OCI-LY3 (cell line): ENCODE results near the gene KIF6.

Experiments
- EZH2phosphoT487 ChIP-seq: fragments of 200-600 bp; shearing (Covaris generic); IDR thresholded peaks from 2 replicates; pipeline ENCODE4 v1.6.1; 2018; ENCODE audit warnings: antibody characterized with exemption, mixed run types, low read depth
- TF ChIP-seq, protein P1 (sequence below): fragments of 200-600, 300-600 bp; sonication (generic); IDR thresholded peaks from 2 replicates; pipeline ENCODE4 v1.5.1; 2014; ENCODE audit warnings: antibody characterized with exemption, low read length, low read depth

DNA sequence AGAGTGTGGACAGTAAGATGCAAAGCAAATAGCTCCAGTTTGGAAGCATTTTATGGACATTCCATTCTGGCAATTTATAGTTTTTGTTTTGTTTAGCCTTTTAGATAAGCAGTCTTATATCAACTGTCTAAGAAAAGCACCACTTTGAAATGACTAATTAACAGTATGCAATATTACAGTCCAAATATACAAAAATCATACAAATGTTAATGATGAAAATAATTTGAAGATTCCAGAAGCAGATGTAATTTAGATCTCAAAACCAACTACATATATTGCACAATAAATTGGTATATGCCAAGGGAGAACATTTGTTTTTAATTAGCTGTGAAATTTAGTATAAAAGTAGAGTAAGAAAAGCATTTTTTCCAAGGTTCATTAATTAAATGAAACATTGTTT lies 158.8 kb downstream of the KIF6 start:
- TF ChIP-seq, protein P1, sequence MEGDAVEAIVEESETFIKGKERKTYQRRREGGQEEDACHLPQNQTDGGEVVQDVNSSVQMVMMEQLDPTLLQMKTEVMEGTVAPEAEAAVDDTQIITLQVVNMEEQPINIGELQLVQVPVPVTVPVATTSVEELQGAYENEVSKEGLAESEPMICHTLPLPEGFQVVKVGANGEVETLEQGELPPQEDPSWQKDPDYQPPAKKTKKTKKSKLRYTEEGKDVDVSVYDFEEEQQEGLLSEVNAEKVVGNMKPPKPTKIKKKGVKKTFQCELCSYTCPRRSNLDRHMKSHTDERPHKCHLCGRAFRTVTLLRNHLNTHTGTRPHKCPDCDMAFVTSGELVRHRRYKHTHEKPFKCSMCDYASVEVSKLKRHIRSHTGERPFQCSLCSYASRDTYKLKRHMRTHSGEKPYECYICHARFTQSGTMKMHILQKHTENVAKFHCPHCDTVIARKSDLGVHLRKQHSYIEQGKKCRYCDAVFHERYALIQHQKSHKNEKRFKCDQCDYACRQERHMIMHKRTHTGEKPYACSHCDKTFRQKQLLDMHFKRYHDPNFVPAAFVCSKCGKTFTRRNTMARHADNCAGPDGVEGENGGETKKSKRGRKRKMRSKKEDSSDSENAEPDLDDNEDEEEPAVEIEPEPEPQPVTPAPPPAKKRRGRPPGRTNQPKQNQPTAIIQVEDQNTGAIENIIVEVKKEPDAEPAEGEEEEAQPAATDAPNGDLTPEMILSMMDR: no peak
- no peak for TF ChIP-seq EZH2phosphoT487
